ENCODE results near the gene HDGFL2. TPM values are rescaled to one million over a fixed set of nuclear protein-coding genes. Genes with fewer than 3 reads are reported as not detected.
A peak's percentile ranks its signal among the peaks of the same experiment; 100 is the strongest.

HDGFL2 gene
- polyA plus RNA-seq, 3 donors: 7.0 to 13.2 (median 10.5) TPM

GRCh38 chr19:4550018-4550417 is 77.9 kb downstream of the HDGFL2 start:
- Mint-ChIP-seq H3K4me1 (peaks cover 28% of the 10 kb centered on the region), H3K27ac (no peak overlapping the region), H3K9me3 (peaks cover 0 to 11% (median 0%) of the 10 kb centered on the region in 7 donors), H3K27me3 (ENCODE audit: low read depth in 3 of 3) (peaks cover 0 to 2% (median 2%) of the 10 kb centered on the region in 3 donors), H3K36me3 (peaks cover 9 to 12% of the 10 kb centered on the region in 2 donors), H3K4me3 (peak overlapping the region in 1 of 2 donors; percentile 6)
- Histone ChIP-seq H3K27me3 (ENCODE audit: control insufficient read depth in 2 of 2, insufficient read depth in 2 of 2, low read length in 2 of 2) (no peaks in the 10 kb centered on the region), H2AFZ (ENCODE audit: insufficient read depth, low read depth, low read length, poor library complexity, severe bottlenecking) (no peak overlapping the region), H3K4me2 (replicated peaks; ENCODE audit: extremely low read depth, low read length, poor library complexity, severe bottlenecking) (no peak overlapping the region), H3K4me3 (replicated peaks in 1 of 3; ENCODE audit: low read depth in 2 of 3, low read length in 3 of 3) (no peak overlapping the region), H3K9me3 (replicated peaks in 1 of 2; ENCODE audit: control insufficient read depth in 1 of 2, insufficient read depth in 1 of 2, low read length in 2 of 2) (no peaks in the 10 kb centered on the region), H4K20me1 (ENCODE audit: insufficient read depth, low read length) (no peaks in the 10 kb centered on the region), H3K27ac (ENCODE audit: low read depth in 1 of 2, low read length in 2 of 2) (no peak overlapping the region), H3K4me1 (ENCODE audit: control insufficient read depth in 1 of 2, insufficient read depth in 2 of 2, low read length in 2 of 2) (peaks cover 18 to 21% of the 10 kb centered on the region in 2 donors), H3K36me3 (replicated peaks in 1 of 2; ENCODE audit: control insufficient read depth in 1 of 2, insufficient read depth in 2 of 2, low read length in 2 of 2) (no peaks in the 10 kb centered on the region), H3K9ac (ENCODE audit: insufficient read depth, low read length, poor library complexity, severe bottlenecking) (no peak overlapping the region), H3K79me2 (ENCODE audit: insufficient read depth, low read length) (no peaks in the 10 kb centered on the region)
- WGBS (ENCODE audit: insufficient coverage): 98% methylated on average over 11 of the region's 18 CpGs
- DNase-seq: no peak
- intact Hi-C loops (cut with micrococcal nuclease): no loop called here
- TF ChIP-seq CTCF (IDR thresholded peaks at IDR 0.05): no peak

- Histone ChIP-seq H3K4me1 (ENCODE audit: control insufficient read depth in 1 of 2, insufficient read depth in 2 of 2, low read length in 2 of 2) (peaks cover 17 to 21% of the 10 kb centered on the region in 2 donors), H3K79me2 (ENCODE audit: insufficient read depth, low read length) (no peaks in the 10 kb centered on the region), H3K27me3 (ENCODE audit: control insufficient read depth in 2 of 2, insufficient read depth in 2 of 2, low read length in 2 of 2) (no peaks in the 10 kb centered on the region), H3K36me3 (replicated peaks in 1 of 2; ENCODE audit: control insufficient read depth in 1 of 2, insufficient read depth in 2 of 2, low read length in 2 of 2) (no peaks in the 10 kb centered on the region), H4K20me1 (ENCODE audit: insufficient read depth, low read length) (no peaks in the 10 kb centered on the region), H3K4me2 (replicated peaks; ENCODE audit: extremely low read depth, low read length, poor library complexity, severe bottlenecking) (no peak overlapping the region), H2AFZ (ENCODE audit: insufficient read depth, low read depth, low read length, poor library complexity, severe bottlenecking) (no peak overlapping the region), H3K4me3 (replicated peaks in 1 of 3; ENCODE audit: low read depth in 2 of 3, low read length in 3 of 3) (no peak overlapping the region), H3K9me3 (replicated peaks in 1 of 2; ENCODE audit: control insufficient read depth in 1 of 2, insufficient read depth in 1 of 2, low read length in 2 of 2) (no peaks in the 10 kb centered on the region), H3K27ac (ENCODE audit: low read depth in 1 of 2, low read length in 2 of 2) (no peak overlapping the region), H3K9ac (ENCODE audit: insufficient read depth, low read length, poor library complexity, severe bottlenecking) (no peak overlapping the region)
- peaks cover 0 to 11% (median 0%) of the 10 kb centered on the region in 7 donors for H3K9me3 Mint-ChIP-seq
- H3K4me3 Mint-ChIP-seq: no peak overlapping the region
- intact Hi-C loops (cut with micrococcal nuclease): no loop called here
- peaks cover 24% of the 10 kb centered on the region for H3K4me1 Mint-ChIP-seq
- WGBS (ENCODE audit: insufficient coverage): 93% methylated on average over 20 of the region's 26 CpGs
- peak overlapping the region in 1 of 7 donors; percentile 8 for H3K27ac Mint-ChIP-seq
- TF ChIP-seq CTCF (IDR thresholded peaks at IDR 0.05): no peak
- peaks cover 8 to 9% of the 10 kb centered on the region in 2 donors for H3K36me3 Mint-ChIP-seq
- DNase-seq: no peak
- H3K27me3 Mint-ChIP-seq (ENCODE audit: low read depth in 3 of 3): peaks cover under 1 to 2% (median 2%) of the 10 kb centered on the region in 3 donors
Measured at GRCh38 chr19:4550479-4551050, 78.5 kb downstream of the HDGFL2 start.

Small RNA genes lying within 50 kb of the gene (small RNA-seq; reads per million reads assigned to genes)
- not detected for gene MIR4746 (ENCODE audit: insufficient read length, low read depth)

Other genes starting within 250 kb of the HDGFL2 start
- gene EBI3, start 242.8 kb upstream of the HDGFL2 start, polyA plus RNA-seq: under 1 TPM in 2 of 3 donors, not detected in 1; 0.14 to 0.40 TPM
- 10 to 100 TPM in 2 of 3 donors, 1 to 10 TPM in 1; 8.6 to 19.3 (median 13.4) TPM for gene YJU2, start 225.2 kb upstream of the HDGFL2 start, polyA plus RNA-seq
- gene SHD, start 193.0 kb upstream of the HDGFL2 start, polyA plus RNA-seq: not detected
- gene TMIGD2, start 169.9 kb upstream of the HDGFL2 start, polyA plus RNA-seq: under 1 TPM in 1 of 3 donors, not detected in 2; 0.26 TPM
- under 1 TPM in 1 of 3 donors, not detected in 2; 0.39 TPM for gene FSD1, start 167.7 kb upstream of the HDGFL2 start, polyA plus RNA-seq
- gene STAP2, start 133.5 kb upstream of the HDGFL2 start, polyA plus RNA-seq: under 1 TPM in 2 of 3 donors, not detected in 1; 0.11 to 0.17 TPM
- 10 to 100 TPM in 1 of 3 donors, 1 to 10 TPM in 2; 6.5 to 15.9 (median 7.0) TPM for gene MPND, start 128.7 kb upstream of the HDGFL2 start, polyA plus RNA-seq
- gene SH3GL1, start 71.8 kb upstream of the HDGFL2 start, polyA plus RNA-seq: 10 to 100 TPM; 14.0 to 33.9 (median 15.0) TPM
- gene CHAF1A, start 69.7 kb upstream of the HDGFL2 start, polyA plus RNA-seq: 10 to 100 TPM in 1 of 3 donors, 1 to 10 TPM in 2; 4.4 to 26.4 (median 5.4) TPM
- gene UBXN6, start 14.5 kb upstream of the HDGFL2 start, polyA plus RNA-seq: 10 to 100 TPM in 1 of 3 donors, 1 to 10 TPM in 2; 3.8 to 64.5 (median 5.4) TPM
- under 1 TPM in 2 of 3 donors, not detected in 1; 0.05 to 0.19 TPM for gene PLIN4, start 46.2 kb downstream of the HDGFL2 start, polyA plus RNA-seq
- 1 to 10 TPM in 1 of 3 donors, under 1 TPM in 2; 0.28 to 3.0 (median 0.58) TPM for gene PLIN5, start 62.9 kb downstream of the HDGFL2 start, polyA plus RNA-seq
- 10 to 100 TPM in 1 of 3 donors, 1 to 10 TPM in 2; 5.5 to 50.1 (median 9.6) TPM for gene LRG1, start 67.7 kb downstream of the HDGFL2 start, polyA plus RNA-seq
- 1 to 10 TPM in 1 of 3 donors, under 1 TPM in 2; 0.12 to 1.6 (median 0.87) TPM for gene SEMA6B, start 87.4 kb downstream of the HDGFL2 start, polyA plus RNA-seq
- 1 to 10 TPM; 1.8 to 3.9 (median 3.7) TPM for gene TNFAIP8L1, start 167.2 kb downstream of the HDGFL2 start, polyA plus RNA-seq
- gene MYDGF, start 198.0 kb downstream of the HDGFL2 start, polyA plus RNA-seq: 100 to 1,000 TPM in 2 of 3 donors, 10 to 100 TPM in 1; 64.6 to 165 (median 160) TPM

Data from CD14-positive monocyte (primary cell).